ENCODE results near the gene NUDCD3. TPM values are rescaled to one million over a fixed set of nuclear protein-coding genes. Genes with fewer than 3 reads are reported as not detected.

The NUDCD3 gene
- total and polyA plus RNA-seq, 2 experiments from 2014 or later, result 35.7 to 42.7 TPM

DNA sequence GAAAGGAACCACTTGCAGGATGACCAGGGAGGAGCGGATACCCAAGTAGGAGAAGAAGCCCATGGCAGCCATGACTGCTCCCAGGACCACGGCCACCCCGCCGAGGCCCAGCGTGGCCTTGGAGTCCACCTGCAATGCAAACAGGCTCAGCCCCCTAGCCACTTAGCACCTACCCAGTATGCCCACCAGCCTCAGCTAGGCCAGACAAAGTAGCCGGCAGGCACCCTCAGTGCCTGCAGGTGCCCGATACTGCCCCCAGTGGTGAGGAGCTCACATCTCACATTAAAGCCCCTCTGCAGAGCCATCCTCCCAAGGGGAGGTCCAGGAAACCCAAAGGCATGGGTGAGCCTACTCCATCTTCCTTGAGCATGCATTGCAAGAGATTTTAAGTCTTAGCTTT lies 44.0 kb upstream of the NUDCD3 start:
- Mint-ChIP-seq H3K4me3 (no peak overlapping the region), H3K4me1 (no peaks in the 10 kb centered on the region; the same call in 2 of the 3 replicates), H3K9me3 (no peaks in the 10 kb centered on the region; the same call in 2 of the 3 replicates), H3K36me3 (ENCODE audit: low read depth) (no peaks in the 10 kb centered on the region; the same call in 2 of the 3 replicates), H3K27ac (no peak overlapping the region), H3K27me3 (ENCODE audit: insufficient read depth, low read depth, poor library complexity) (peaks cover 15% of the 10 kb centered on the region)
- H3K27ac ChIP-seq (ENCODE audit: low read depth), result no peak overlapping the region
- H3K4me1 ChIP-seq (ENCODE audit: insufficient read depth), result no peaks in the 10 kb centered on the region
- no peaks in the 10 kb centered on the region for H3K36me3 ChIP-seq (ENCODE audit: insufficient read depth)
- TF ChIP-seq EZH2 (IDR thresholded peaks at IDR 0.05; ENCODE audit: low read depth, unreplicated experiment) (no peak), JUNB (IDR thresholded peaks at IDR 0.05; ENCODE audit: unreplicated experiment) (no peak), CREB1 (CRISPR knock-in tag; IDR thresholded peaks at IDR 0.05; ENCODE audit: low read depth) (no peak)
- TF ChIP-seq, protein P1, sequence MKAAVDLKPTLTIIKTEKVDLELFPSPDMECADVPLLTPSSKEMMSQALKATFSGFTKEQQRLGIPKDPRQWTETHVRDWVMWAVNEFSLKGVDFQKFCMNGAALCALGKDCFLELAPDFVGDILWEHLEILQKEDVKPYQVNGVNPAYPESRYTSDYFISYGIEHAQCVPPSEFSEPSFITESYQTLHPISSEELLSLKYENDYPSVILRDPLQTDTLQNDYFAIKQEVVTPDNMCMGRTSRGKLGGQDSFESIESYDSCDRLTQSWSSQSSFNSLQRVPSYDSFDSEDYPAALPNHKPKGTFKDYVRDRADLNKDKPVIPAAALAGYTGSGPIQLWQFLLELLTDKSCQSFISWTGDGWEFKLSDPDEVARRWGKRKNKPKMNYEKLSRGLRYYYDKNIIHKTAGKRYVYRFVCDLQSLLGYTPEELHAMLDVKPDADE (IDR thresholded peaks at IDR 0.05), result no peak
- TF ChIP-seq, protein P2, sequence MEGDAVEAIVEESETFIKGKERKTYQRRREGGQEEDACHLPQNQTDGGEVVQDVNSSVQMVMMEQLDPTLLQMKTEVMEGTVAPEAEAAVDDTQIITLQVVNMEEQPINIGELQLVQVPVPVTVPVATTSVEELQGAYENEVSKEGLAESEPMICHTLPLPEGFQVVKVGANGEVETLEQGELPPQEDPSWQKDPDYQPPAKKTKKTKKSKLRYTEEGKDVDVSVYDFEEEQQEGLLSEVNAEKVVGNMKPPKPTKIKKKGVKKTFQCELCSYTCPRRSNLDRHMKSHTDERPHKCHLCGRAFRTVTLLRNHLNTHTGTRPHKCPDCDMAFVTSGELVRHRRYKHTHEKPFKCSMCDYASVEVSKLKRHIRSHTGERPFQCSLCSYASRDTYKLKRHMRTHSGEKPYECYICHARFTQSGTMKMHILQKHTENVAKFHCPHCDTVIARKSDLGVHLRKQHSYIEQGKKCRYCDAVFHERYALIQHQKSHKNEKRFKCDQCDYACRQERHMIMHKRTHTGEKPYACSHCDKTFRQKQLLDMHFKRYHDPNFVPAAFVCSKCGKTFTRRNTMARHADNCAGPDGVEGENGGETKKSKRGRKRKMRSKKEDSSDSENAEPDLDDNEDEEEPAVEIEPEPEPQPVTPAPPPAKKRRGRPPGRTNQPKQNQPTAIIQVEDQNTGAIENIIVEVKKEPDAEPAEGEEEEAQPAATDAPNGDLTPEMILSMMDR (conservative IDR thresholded peaks at IDR 0.05; ENCODE audit: low read depth in 2 of 2), result peak; percentile 84 to 85
- H3K4me2 ChIP-seq, result no peak overlapping the region
- no peaks in the 10 kb centered on the region for H3K27me3 ChIP-seq (ENCODE audit: insufficient read depth)
- H3K9me2 ChIP-seq (ENCODE audit: insufficient read depth), result no peaks in the 10 kb centered on the region
- no peaks in the 10 kb centered on the region for H4K20me1 ChIP-seq (replicated peaks; ENCODE audit: insufficient read depth)
- H2AFZ ChIP-seq, result peak overlapping the region; percentile 94
- no peaks in the 10 kb centered on the region for H3F3A ChIP-seq (replicated peaks; ENCODE audit: low read depth)
- peak; percentile 86 for DNase-seq (ENCODE audit: low spot score)
- peak; percentile 98 for ATAC-seq
- H3K79me2 ChIP-seq (replicated peaks; ENCODE audit: insufficient read depth), result no peaks in the 10 kb centered on the region
- no peak overlapping the region for H3K4me3 ChIP-seq

DNA sequence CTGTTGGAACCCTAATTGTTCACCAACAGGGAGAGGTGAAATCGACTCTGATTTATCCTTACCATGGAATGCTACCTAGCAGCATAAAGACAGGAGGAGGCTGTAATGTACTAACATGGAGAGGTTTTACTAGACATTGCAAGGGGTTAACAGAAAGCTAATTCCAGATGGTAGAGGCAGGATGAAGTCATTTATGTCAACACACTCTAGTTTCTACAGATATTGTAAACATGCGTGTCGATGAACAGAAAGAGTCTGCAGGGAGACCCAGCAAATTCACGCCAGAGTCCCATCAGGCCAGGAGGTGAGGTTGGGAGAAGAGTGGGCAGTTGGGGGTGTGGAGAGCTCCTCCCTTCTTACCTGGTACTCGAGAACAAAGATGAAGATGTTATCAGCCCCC lies 43.6 kb upstream of the NUDCD3 start:
- Mint-ChIP-seq H3K4me1 (no peaks in the 10 kb centered on the region; the same call in 2 of the 3 replicates), H3K4me3 (no peak overlapping the region; the same call in 2 of the 3 replicates), H3K27me3 (ENCODE audit: insufficient read depth, low read depth, poor library complexity) (peaks cover 13% of the 10 kb centered on the region), H3K27ac (no peak overlapping the region), H3K36me3 (ENCODE audit: low read depth) (no peaks in the 10 kb centered on the region; the same call in 2 of the 3 replicates), H3K9me3 (no peaks in the 10 kb centered on the region; the same call in 2 of the 3 replicates)
- H3K27ac ChIP-seq (ENCODE audit: low read depth), result no peak overlapping the region
- no peaks in the 10 kb centered on the region for H3K9me2 ChIP-seq (ENCODE audit: insufficient read depth)
- no peak for ATAC-seq
- H3K27me3 ChIP-seq (ENCODE audit: insufficient read depth), result no peaks in the 10 kb centered on the region
- H3K4me3 ChIP-seq, result no peak overlapping the region
- no peak overlapping the region for H3K4me2 ChIP-seq
- H3K4me1 ChIP-seq (ENCODE audit: insufficient read depth), result no peaks in the 10 kb centered on the region
- no peaks in the 10 kb centered on the region for H3K79me2 ChIP-seq (replicated peaks; ENCODE audit: insufficient read depth)
- no peaks in the 10 kb centered on the region for H3K36me3 ChIP-seq (ENCODE audit: insufficient read depth)
- no peak for DNase-seq (ENCODE audit: low spot score)
- H2AFZ ChIP-seq, result peak overlapping the region; percentile 90
- H4K20me1 ChIP-seq (replicated peaks; ENCODE audit: insufficient read depth), result no peaks in the 10 kb centered on the region
- H3F3A ChIP-seq (replicated peaks; ENCODE audit: low read depth), result no peaks in the 10 kb centered on the region
- no peak for TF ChIP-seq ZNF331 (CRISPR knock-in tag; IDR thresholded peaks at IDR 0.05; ENCODE audit: low read depth)
- TF ChIP-seq STAT1 (IDR thresholded peaks at IDR 0.05; ENCODE audit: unreplicated experiment), result no peak
- no peak for TF ChIP-seq POLR2AphosphoS5 (IDR thresholded peaks at IDR 0.05; ENCODE audit: low read depth)
- TF ChIP-seq JUNB (IDR thresholded peaks at IDR 0.05; ENCODE audit: unreplicated experiment), result no peak
- TF ChIP-seq EZH2 (IDR thresholded peaks at IDR 0.05; ENCODE audit: low read depth, unreplicated experiment), result no peak
- TF ChIP-seq, protein P3, sequence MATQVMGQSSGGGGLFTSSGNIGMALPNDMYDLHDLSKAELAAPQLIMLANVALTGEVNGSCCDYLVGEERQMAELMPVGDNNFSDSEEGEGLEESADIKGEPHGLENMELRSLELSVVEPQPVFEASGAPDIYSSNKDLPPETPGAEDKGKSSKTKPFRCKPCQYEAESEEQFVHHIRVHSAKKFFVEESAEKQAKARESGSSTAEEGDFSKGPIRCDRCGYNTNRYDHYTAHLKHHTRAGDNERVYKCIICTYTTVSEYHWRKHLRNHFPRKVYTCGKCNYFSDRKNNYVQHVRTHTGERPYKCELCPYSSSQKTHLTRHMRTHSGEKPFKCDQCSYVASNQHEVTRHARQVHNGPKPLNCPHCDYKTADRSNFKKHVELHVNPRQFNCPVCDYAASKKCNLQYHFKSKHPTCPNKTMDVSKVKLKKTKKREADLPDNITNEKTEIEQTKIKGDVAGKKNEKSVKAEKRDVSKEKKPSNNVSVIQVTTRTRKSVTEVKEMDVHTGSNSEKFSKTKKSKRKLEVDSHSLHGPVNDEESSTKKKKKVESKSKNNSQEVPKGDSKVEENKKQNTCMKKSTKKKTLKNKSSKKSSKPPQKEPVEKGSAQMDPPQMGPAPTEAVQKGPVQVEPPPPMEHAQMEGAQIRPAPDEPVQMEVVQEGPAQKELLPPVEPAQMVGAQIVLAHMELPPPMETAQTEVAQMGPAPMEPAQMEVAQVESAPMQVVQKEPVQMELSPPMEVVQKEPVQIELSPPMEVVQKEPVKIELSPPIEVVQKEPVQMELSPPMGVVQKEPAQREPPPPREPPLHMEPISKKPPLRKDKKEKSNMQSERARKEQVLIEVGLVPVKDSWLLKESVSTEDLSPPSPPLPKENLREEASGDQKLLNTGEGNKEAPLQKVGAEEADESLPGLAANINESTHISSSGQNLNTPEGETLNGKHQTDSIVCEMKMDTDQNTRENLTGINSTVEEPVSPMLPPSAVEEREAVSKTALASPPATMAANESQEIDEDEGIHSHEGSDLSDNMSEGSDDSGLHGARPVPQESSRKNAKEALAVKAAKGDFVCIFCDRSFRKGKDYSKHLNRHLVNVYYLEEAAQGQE (IDR thresholded peaks at IDR 0.05; ENCODE audit: unreplicated experiment), result no peak
- no peak for TF ChIP-seq NANOG (IDR thresholded peaks at IDR 0.05; ENCODE audit: borderline replicate concordance)
- TF ChIP-seq, protein P1 (IDR thresholded peaks at IDR 0.05), result no peak
- no peak for TF ChIP-seq CREB1 (CRISPR knock-in tag; IDR thresholded peaks at IDR 0.05; ENCODE audit: low read depth)
